ENCODE results near the gene GBX1. TPM values are rescaled to one million over a fixed set of nuclear protein-coding genes. Genes with fewer than 3 reads are reported as not detected.

Gene GBX1
- polyA plus RNA-seq, 1 donor from 2014 or later: not detected

DNA sequence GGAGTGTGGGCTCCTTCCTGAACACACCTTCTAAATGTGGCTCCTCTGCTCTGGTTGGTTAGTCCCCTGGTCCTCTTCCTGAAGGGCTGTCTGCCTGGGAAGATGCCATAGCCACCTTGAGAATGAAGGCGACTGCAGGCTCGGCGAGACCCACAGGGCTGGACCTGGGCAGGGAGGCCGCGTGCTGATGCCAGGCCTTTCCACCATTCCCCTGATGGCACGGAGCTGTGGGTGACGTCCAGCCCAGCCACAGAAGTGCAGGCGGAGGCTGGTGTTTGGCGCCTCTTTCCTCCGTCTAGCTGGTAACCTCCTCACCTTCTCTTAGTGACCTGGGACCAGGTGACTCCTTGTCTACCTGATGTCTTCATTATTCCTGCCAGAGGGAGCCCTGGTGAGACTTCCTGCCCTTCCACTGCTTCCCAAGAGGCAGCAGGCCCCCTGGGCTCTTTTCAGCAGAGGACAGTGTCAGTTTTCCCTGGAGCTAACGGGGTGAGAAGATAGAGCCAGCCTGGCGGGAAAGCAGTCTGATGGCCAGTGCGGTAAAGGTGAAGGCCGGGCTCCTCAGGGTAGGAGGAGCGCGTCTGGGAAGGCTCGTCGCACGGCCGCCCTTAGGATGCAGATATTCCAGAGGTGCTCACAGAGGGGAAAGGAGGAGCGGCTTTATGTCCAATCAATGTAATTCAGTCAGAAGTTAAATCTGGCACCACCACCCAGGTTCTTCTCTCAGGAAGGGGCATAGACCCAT is 34.9 kb downstream of the GBX1 start:
- TF ChIP-seq MXI1 (conservative IDR thresholded peaks at IDR 0.05; ENCODE audit: poor library complexity, severe bottlenecking) (no peak), RAD21 (conservative IDR thresholded peaks at IDR 0.05) (no peak), POLR2AphosphoS5 (IDR thresholded peaks at IDR 0.05) (no peak)
- TF ChIP-seq, protein P1, sequence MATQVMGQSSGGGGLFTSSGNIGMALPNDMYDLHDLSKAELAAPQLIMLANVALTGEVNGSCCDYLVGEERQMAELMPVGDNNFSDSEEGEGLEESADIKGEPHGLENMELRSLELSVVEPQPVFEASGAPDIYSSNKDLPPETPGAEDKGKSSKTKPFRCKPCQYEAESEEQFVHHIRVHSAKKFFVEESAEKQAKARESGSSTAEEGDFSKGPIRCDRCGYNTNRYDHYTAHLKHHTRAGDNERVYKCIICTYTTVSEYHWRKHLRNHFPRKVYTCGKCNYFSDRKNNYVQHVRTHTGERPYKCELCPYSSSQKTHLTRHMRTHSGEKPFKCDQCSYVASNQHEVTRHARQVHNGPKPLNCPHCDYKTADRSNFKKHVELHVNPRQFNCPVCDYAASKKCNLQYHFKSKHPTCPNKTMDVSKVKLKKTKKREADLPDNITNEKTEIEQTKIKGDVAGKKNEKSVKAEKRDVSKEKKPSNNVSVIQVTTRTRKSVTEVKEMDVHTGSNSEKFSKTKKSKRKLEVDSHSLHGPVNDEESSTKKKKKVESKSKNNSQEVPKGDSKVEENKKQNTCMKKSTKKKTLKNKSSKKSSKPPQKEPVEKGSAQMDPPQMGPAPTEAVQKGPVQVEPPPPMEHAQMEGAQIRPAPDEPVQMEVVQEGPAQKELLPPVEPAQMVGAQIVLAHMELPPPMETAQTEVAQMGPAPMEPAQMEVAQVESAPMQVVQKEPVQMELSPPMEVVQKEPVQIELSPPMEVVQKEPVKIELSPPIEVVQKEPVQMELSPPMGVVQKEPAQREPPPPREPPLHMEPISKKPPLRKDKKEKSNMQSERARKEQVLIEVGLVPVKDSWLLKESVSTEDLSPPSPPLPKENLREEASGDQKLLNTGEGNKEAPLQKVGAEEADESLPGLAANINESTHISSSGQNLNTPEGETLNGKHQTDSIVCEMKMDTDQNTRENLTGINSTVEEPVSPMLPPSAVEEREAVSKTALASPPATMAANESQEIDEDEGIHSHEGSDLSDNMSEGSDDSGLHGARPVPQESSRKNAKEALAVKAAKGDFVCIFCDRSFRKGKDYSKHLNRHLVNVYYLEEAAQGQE (IDR thresholded peaks at IDR 0.05; ENCODE audit: borderline replicate concordance): no peak
- TF ChIP-seq, protein P2, sequence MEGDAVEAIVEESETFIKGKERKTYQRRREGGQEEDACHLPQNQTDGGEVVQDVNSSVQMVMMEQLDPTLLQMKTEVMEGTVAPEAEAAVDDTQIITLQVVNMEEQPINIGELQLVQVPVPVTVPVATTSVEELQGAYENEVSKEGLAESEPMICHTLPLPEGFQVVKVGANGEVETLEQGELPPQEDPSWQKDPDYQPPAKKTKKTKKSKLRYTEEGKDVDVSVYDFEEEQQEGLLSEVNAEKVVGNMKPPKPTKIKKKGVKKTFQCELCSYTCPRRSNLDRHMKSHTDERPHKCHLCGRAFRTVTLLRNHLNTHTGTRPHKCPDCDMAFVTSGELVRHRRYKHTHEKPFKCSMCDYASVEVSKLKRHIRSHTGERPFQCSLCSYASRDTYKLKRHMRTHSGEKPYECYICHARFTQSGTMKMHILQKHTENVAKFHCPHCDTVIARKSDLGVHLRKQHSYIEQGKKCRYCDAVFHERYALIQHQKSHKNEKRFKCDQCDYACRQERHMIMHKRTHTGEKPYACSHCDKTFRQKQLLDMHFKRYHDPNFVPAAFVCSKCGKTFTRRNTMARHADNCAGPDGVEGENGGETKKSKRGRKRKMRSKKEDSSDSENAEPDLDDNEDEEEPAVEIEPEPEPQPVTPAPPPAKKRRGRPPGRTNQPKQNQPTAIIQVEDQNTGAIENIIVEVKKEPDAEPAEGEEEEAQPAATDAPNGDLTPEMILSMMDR (IDR thresholded peaks at IDR 0.05; ENCODE audit: poor library complexity, severe bottlenecking): no peak
- no peaks in the 10 kb centered on the region for H3K27me3 ChIP-seq (ENCODE audit: insufficient read depth, low read depth, low read length)
- H3K9me3 ChIP-seq (ENCODE audit: low read length): no peaks in the 10 kb centered on the region
- no peak overlapping the region for H3K4me3 ChIP-seq (ENCODE audit: low read length)
- H3K27ac ChIP-seq (ENCODE audit: low read length): no peak overlapping the region
- no peak overlapping the region for H3K4me2 ChIP-seq (ENCODE audit: low read length)
- H3F3A ChIP-seq (ENCODE audit: insufficient read depth, low read length, poor library complexity, severe bottlenecking): no peaks in the 10 kb centered on the region
- H3K9ac ChIP-seq (ENCODE audit: low read length): no peak overlapping the region
- H2AFZ ChIP-seq (ENCODE audit: low read depth, low read length): no peak overlapping the region
- no peaks in the 10 kb centered on the region for H3K79me2 ChIP-seq (replicated peaks; ENCODE audit: insufficient read depth, low read length)
- H4K20me1 ChIP-seq (ENCODE audit: insufficient read depth): no peaks in the 10 kb centered on the region
- H3K36me3 ChIP-seq (ENCODE audit: insufficient read depth, low read length): no peaks in the 10 kb centered on the region
- H3K9me2 ChIP-seq (ENCODE audit: insufficient read depth, low read length): no peaks in the 10 kb centered on the region

DNA sequence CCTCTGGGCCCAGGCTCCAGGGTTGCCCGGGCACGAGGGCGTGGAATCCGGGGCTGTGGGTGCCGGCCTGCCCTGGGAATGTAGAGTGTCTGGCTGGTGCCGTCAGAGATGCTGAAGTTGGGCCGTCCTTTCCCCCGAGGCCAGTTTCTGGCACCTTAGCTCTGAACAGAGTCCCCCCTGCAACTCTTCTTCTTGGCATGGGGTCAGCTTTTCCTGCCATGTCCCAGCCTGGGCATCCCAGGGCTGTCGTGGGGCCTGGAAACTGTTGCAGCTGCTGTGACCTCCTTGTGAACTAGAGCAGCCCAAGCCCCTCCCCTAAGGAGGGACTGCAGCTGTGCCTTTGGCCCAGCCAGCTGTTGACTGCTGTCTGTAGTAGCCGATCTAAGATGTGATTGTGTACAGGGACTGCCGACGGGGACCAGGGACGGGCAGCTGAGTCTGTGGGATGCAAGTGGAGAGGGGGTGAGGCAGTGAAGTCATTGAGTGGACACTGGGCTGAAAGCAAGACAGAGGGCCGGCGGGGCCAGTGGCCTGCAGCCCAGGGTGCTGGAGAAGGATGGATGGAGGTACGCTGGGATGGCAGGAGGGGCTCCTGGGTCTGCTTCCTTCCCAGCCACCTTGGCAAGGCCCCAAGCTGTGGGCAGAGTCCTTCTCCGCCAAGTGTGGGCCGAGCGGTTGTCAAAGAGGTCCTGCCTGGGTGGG is 35.8 kb downstream of the GBX1 start:
- Histone ChIP-seq H3K79me2 (replicated peaks; ENCODE audit: insufficient read depth, low read length) (no peaks in the 10 kb centered on the region), H3K36me3 (ENCODE audit: insufficient read depth, low read length) (no peaks in the 10 kb centered on the region), H3K27ac (ENCODE audit: low read length) (no peak overlapping the region), H3K4me3 (ENCODE audit: low read length) (no peak overlapping the region), H3K4me2 (ENCODE audit: low read length) (no peak overlapping the region), H3K9me3 (ENCODE audit: low read length) (no peaks in the 10 kb centered on the region), H2AFZ (ENCODE audit: low read depth, low read length) (no peak overlapping the region), H3K27me3 (ENCODE audit: insufficient read depth, low read depth, low read length) (no peaks in the 10 kb centered on the region), H3K9me2 (ENCODE audit: insufficient read depth, low read length) (no peaks in the 10 kb centered on the region), H4K20me1 (ENCODE audit: insufficient read depth) (no peaks in the 10 kb centered on the region), H3K9ac (ENCODE audit: low read length) (no peak overlapping the region), H3F3A (ENCODE audit: insufficient read depth, low read length, poor library complexity, severe bottlenecking) (peaks cover 2% of the 10 kb centered on the region)
- no peak for TF ChIP-seq SMC3 (conservative IDR thresholded peaks at IDR 0.05; ENCODE audit: poor library complexity)
- no peak for TF ChIP-seq EP300 (conservative IDR thresholded peaks at IDR 0.05; ENCODE audit: poor library complexity, severe bottlenecking)
- TF ChIP-seq POLR2AphosphoS5 (IDR thresholded peaks at IDR 0.05): no peak
- TF ChIP-seq EZH2 (IDR thresholded peaks at IDR 0.05; ENCODE audit: borderline replicate concordance, insufficient read depth, low read length, poor library complexity, severe bottlenecking): no peak
- no peak for TF ChIP-seq RAD21 (conservative IDR thresholded peaks at IDR 0.05)
- no peak for TF ChIP-seq TAF1 (IDR thresholded peaks at IDR 0.05; ENCODE audit: low read depth)
- TF ChIP-seq, protein P2 (IDR thresholded peaks at IDR 0.05; ENCODE audit: poor library complexity, severe bottlenecking): no peak
- TF ChIP-seq, protein P1 (IDR thresholded peaks at IDR 0.05; ENCODE audit: borderline replicate concordance): no peak
- no peak for TF ChIP-seq MXI1 (conservative IDR thresholded peaks at IDR 0.05; ENCODE audit: poor library complexity, severe bottlenecking)

All from neural cell (in vitro differentiated cells).